Muscle of leg (tissue), 11 donors: ENCODE results near the gene PDSS1. TPM values are rescaled to one million over a fixed set of nuclear protein-coding genes. Genes with fewer than 3 reads are reported as not detected.
"Not testable (repeated sequence)": the region's sequence is repeated elsewhere in the genome, so short reads cannot be mapped to it uniquely, and the experiment has no call there.

Experiments
- DNase-seq: peaks from one replicate; pipeline ENCODE4 v3.0.0; 2013
- H3K27ac ChIP-seq: one replicate; pipeline ENCODE4 v1.5.1; 2013; ENCODE audit warnings: mild to moderate bottlenecking, low read length, control low read depth
- H3K27me3 ChIP-seq: one replicate; pipeline ENCODE4 v1.6.1; 2013; ENCODE audit warnings: low read length; ENCODE audit not compliant: control insufficient read depth, insufficient read depth
- H3K36me3 ChIP-seq: one replicate; pipeline ENCODE4 v1.6.1; 2013; ENCODE audit warnings: low read length; ENCODE audit not compliant: control insufficient read depth, insufficient read depth
- H3K4me1 ChIP-seq: one replicate; pipeline ENCODE4 v1.6.1; 2013; ENCODE audit warnings: low read length; ENCODE audit not compliant: control insufficient read depth, insufficient read depth
- H3K4me3 ChIP-seq: one replicate; pipeline ENCODE4 v1.5.1; 2013; ENCODE audit warnings: low read length, control low read depth
- H3K9me3 ChIP-seq: replicated peaks from 2 replicates; pipeline ENCODE4 v1.6.1; 2013; ENCODE audit warnings: low read depth, low read length; ENCODE audit not compliant: control insufficient read depth
- WGBS: methylation state at CpG from one replicate; pipeline ENCODE4 v1.1.5; 2013; ENCODE audit warnings: missing lambda C conversion rate; ENCODE audit not compliant: insufficient coverage; 5-methylcytosine and 5-hydroxymethylcytosine counted together
- polyA plus RNA-seq, 8 donors: library from polyadenylated mRNA; unstranded; fragments of 120-200 nt; gene quantifications; one replicate each; pipeline versions ENCODE4 v1.2.1 to v1.2.3, GENCODE V29; 2013; ENCODE audit warnings: inconsistent platforms in 1 of 8, low replicate concordance in 1 of 8; ENCODE audit not compliant: insufficient read length in 8 of 8, insufficient read depth in 1 of 8
- total RNA-seq: library from RNA; stranded (reverse); fragments of 120-200 nt; gene quantifications from one replicate; pipeline ENCODE4 v1.2.4, GENCODE V29; 2013

Gene PDSS1
- total and polyA plus RNA-seq, 9 donors = 7.1 to 10.1 (median 8.4) TPM

DNA sequence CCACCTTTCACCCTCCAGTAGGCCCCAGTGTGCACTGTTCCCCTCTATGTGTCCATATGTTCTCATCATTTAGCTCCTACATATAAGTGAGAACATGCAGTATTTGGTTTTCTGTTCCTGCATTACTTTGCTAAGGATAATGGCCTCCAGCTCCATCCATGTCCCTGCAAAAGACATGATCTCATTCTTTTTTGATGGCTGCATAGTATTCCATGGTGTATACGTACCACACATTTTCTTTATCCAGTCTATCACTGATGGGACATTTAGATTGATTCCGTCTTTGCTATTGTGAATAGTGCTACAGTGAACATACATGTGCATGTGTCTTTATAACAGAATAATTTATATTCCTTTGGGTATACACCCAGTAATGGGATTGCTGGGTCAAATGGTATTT is 92.3 kb downstream of the PDSS1 start:
- WGBS = no CpG with 5 or more reads among the region's 2 CpGs
- H3K4me3 ChIP-seq, H3K27ac ChIP-seq, H3K27me3 ChIP-seq, H3K36me3 ChIP-seq, H3K9me3 ChIP-seq, H3K4me1 ChIP-seq, DNase-seq: not testable (repeated sequence)

DNA sequence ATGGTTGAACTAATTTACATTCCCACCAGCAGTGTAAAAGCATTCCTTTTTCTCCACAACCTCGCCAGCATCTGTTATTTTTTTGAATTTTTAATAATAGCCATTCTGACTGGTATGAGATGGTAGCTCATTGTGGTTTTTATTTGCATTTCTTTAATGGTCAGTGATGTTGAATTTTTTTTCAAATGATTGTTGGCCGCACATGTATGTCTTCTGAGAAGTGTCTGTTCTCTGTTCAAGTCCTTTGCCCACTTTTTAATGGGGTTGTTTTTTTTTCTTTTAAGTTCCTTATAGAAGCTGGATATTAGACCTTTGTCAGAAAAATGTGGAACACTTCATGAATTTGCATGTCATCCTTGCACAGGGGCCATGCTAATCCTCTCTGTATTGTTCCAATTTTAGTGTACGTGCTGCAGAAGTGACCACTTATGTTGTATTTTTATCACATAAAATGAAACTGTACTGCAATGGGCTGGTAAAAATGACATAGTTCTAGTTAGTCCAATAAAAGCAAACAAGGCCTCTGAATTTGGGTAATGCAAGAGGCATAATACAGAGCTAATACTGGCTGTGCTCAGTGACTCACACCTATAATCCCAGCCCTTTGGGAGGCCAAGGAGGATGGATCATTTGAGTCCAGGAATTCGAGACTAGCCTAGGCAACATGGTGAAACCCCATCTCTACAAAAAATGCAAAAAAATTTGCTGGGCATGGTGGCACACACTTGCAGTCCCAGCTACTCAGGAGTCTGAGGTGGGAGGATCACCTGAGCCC is 92.9 kb downstream of the PDSS1 start:
- WGBS = 83% methylated on average over 1 of the region's 4 CpGs
- Histone ChIP-seq H3K27ac (no peak overlapping the region), H3K27me3 (no peaks in the 10 kb centered on the region), H3K9me3 (no peaks in the 10 kb centered on the region), H3K4me3 (no peak overlapping the region), H3K4me1 (no peaks in the 10 kb centered on the region), H3K36me3 (no peaks in the 10 kb centered on the region)
- no peak for DNase-seq

DNA sequence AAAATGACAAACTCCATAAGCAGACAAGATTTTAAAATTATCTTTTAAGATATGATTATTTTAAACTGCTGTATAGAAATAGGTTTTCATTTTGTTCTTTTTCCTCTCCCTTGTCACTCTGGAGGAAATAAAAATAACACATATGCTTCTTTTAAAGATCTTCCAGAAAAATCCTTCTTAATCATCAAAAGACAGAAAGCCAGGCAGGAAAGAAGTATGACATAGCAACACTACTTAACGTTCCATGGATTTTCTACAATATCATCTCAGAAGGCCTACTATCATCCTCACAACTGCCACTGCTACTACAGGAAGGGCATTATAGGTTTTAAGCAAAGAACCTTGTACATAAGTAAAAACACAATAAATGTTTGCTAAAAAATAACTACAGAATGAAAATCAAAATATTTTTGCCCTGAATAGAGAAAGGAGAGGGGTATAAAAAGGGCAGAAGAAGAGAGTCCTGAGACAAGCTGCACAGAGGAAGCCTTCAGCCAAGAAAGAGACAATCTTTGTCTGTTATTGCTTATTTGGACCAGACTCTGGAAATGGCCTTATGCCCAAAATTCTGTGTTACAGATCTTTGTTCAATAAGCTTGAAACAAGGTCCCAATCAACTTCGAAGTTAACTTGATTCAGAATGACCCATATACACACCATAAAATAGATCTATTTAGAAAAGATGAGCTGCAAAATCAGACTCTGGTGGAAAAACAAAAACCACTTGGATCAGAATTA is 95.4 kb downstream of the PDSS1 start:
- Histone ChIP-seq H3K27ac (no peak overlapping the region), H3K36me3 (no peaks in the 10 kb centered on the region), H3K4me1 (no peaks in the 10 kb centered on the region), H3K27me3 (no peaks in the 10 kb centered on the region), H3K4me3 (no peak overlapping the region), H3K9me3 (peaks cover 10% of the 10 kb centered on the region)
- peak; percentile 38 for DNase-seq
- WGBS = no CpG with 5 or more reads among the region's 2 CpGs

Other genes starting within 250 kb of the PDSS1 start
- 46.0 TPM for gene ABI1, start 163.3 kb downstream of the PDSS1 start, total RNA-seq
- gene ABI1, start 163.3 kb downstream of the PDSS1 start, polyA plus RNA-seq = 10 to 100 TPM; 35.5 to 48.6 (median 41.0) TPM